Stimulated activated CD4-positive, alpha-beta T cell treated with anti-CD3 and anti-CD28 coated beads, TNF-alpha, amount 100 ng/mL, for 48 hours (primary cell): ENCODE measurements around the gene PRDM5.

ENCODE experiments used
- DNase-seq, 3 donors: peaks; one replicate each; pipeline ENCODE4 v3.0.0-alpha.2; 2020; ENCODE audit warnings: low read depth in 3 of 3

Gene PRDM5

GRCh38 chr4:120819805-120820437 is 102.6 kb downstream of the PRDM5 start:
- DNase-seq: no peak

- DNase-seq: no peak
Measured at GRCh38 chr4:120816296-120816965, 106.1 kb downstream of the PRDM5 start.

- DNase-seq: no peak
Measured at GRCh38 chr4:120815361-120815760, 107.2 kb downstream of the PRDM5 start.

GRCh38 chr4:120814886-120815285 is 107.6 kb downstream of the PRDM5 start:
- no peak for DNase-seq

GRCh38 chr4:120812216-120812615 is 110.3 kb downstream of the PRDM5 start:
- DNase-seq: no peak

GRCh38 chr4:120809518-120809917 is 113.0 kb downstream of the PRDM5 start:
- DNase-seq: no peak

- no peak for DNase-seq
Measured at GRCh38 chr4:120808475-120809141, 113.9 kb downstream of the PRDM5 start.

GRCh38 chr4:120801137-120801758 is 121.3 kb downstream of the PRDM5 start:
- no peak for DNase-seq

- no peak for DNase-seq
Measured at GRCh38 chr4:120798570-120798969, 124.0 kb downstream of the PRDM5 start.

GRCh38 chr4:120796271-120796670 is 126.3 kb downstream of the PRDM5 start:
- DNase-seq: no peak

GRCh38 chr4:120785202-120785601 is 137.3 kb downstream of the PRDM5 start:
- no peak for DNase-seq

- no peak for DNase-seq
Measured at GRCh38 chr4:120777459-120777858, 145.1 kb downstream of the PRDM5 start.

- DNase-seq: no peak
Measured at GRCh38 chr4:120775431-120775830, 147.1 kb downstream of the PRDM5 start.

- DNase-seq: no peak
Measured at GRCh38 chr4:120773641-120774040, 148.9 kb downstream of the PRDM5 start.

- DNase-seq: no peak
Measured at GRCh38 chr4:120771907-120772306, 150.6 kb downstream of the PRDM5 start.

- DNase-seq: no peak
Measured at GRCh38 chr4:120770897-120771296, 151.6 kb downstream of the PRDM5 start.

- DNase-seq: no peak
Measured at GRCh38 chr4:120769227-120769626, 153.3 kb downstream of the PRDM5 start.

- DNase-seq: no peak
Measured at GRCh38 chr4:120765260-120765680, 157.3 kb downstream of the PRDM5 start.

- no peak for DNase-seq
Measured at GRCh38 chr4:120763650-120764049, 158.9 kb downstream of the PRDM5 start.

- no peak for DNase-seq
Measured at GRCh38 chr4:120761070-120761469, 161.5 kb downstream of the PRDM5 start.

- DNase-seq: no peak
Measured at GRCh38 chr4:120760047-120760446, 162.5 kb downstream of the PRDM5 start.

GRCh38 chr4:120755864-120756263 is 166.7 kb downstream of the PRDM5 start:
- DNase-seq: no peak

- no peak for DNase-seq
Measured at GRCh38 chr4:120754590-120754989, 167.9 kb downstream of the PRDM5 start.
